B cell (primary cell): ENCODE data around the gene COG6. TPM values are rescaled to one million over a fixed set of nuclear protein-coding genes. Genes with fewer than 3 reads are reported as not detected.

Experiments used
- ATAC-seq: fragments of 200-7000 bp; cut with Tn5 transposase; one replicate; pipeline ENCODE4 v1.10.0; 2021; ENCODE audit warnings: low read depth, mild to moderate bottlenecking, moderate number of reproducible peaks, moderate library complexity
- CTCF ChIA-PET: fragments of 350-600 bp; sonication (Branson Sonifier 250); formaldehyde crosslinking; loops from one replicate; lab custom pipeline; 2021; ENCODE audit warnings: antibody characterized with exemption, inconsistent platforms; lab: Charles Lee
- POLR2A ChIA-PET: fragments of 350-600 bp; sonication (Branson Sonifier 250); formaldehyde crosslinking; loops from one replicate; lab custom pipeline; 2021; ENCODE audit warnings: antibody characterized with exemption; lab: Charles Lee
- DNase-seq: peaks from one replicate; pipeline ENCODE4 v3.0.0; 2013
- H2AFZ ChIP-seq: 2 replicates; pipeline ENCODE4 v1.6.1; 2012; ENCODE audit warnings: mild to moderate bottlenecking, low read depth, low read length; ENCODE audit not compliant: insufficient read depth, poor library complexity, severe bottlenecking
- H3K27ac ChIP-seq, 2 donors: 1 replicate in 1 of 2; 2 replicates in 1 of 2; pipeline ENCODE4 v1.5.1; 2012 to 2013; ENCODE audit warnings: low read length in 2 of 2, mild to moderate bottlenecking in 2 of 2, moderate library complexity in 1 of 2
- H3K27me3 ChIP-seq, 4 experiments: fragments of 200-600 bp in 1 of 4; sonication (generic) in 1 of 4; replicated peaks in 1 of 4; 1 replicate in 2 of 4; 2 replicates in 2 of 4; pipeline versions ENCODE4 v1.6.1 to v1.7.0; 2013 to 2016; ENCODE audit warnings: low read length in 3 of 4, mild to moderate bottlenecking in 2 of 4, mixed read lengths in 1 of 4, moderate library complexity in 1 of 4; ENCODE audit not compliant: insufficient read depth in 4 of 4, control insufficient read depth in 3 of 4; ENCODE audit errors: control extremely low read depth in 1 of 4
- H3K36me3 ChIP-seq, 2 experiments: replicated peaks in 1 of 2; 1 replicate in 1 of 2; 2 replicates in 1 of 2; pipeline versions ENCODE4 v1.6.1 to v1.7.1; 2013; ENCODE audit warnings: low read length in 1 of 2; ENCODE audit not compliant: insufficient read depth in 2 of 2, control insufficient read depth in 1 of 2; ENCODE audit errors: control extremely low read depth in 1 of 2, extremely low read depth in 1 of 2
- H3K4me1 ChIP-seq, 2 donors: fragments of 200-600 bp in 1 of 2; sonication (generic) in 1 of 2; 1 replicate in 1 of 2; 2 replicates in 1 of 2; pipeline versions ENCODE4 v1.5.1 to v1.6.1; 2013 to 2017; ENCODE audit warnings: low read length in 2 of 2; ENCODE audit not compliant: control insufficient read depth in 2 of 2, insufficient read depth in 2 of 2
- H3K4me2 ChIP-seq: replicated peaks from 2 replicates; pipeline ENCODE3; 2012; ENCODE audit warnings: mild to moderate bottlenecking, low read depth, low read length; ENCODE audit not compliant: poor library complexity, severe bottlenecking
- H3K4me3 ChIP-seq, 5 experiments: fragments of 200-600 bp in 1 of 5; sonication (generic) in 1 of 5; 1 replicate in 3 of 5; 2 replicates in 2 of 5; pipeline versions ENCODE4 v1.5.1 to v1.7.0; 2011 to 2016; ENCODE audit warnings: low read length in 4 of 5, mild to moderate bottlenecking in 4 of 5, low read depth in 2 of 5, control low read depth in 1 of 5, moderate library complexity in 1 of 5; ENCODE audit not compliant: insufficient read depth in 1 of 5; ENCODE audit errors: control extremely low read depth in 1 of 5, extremely low read depth in 1 of 5
- H3K79me2 ChIP-seq: fragments of 200-600 bp; sonication (generic); one replicate; pipeline ENCODE4 v1.6.0; 2016; ENCODE audit warnings: low read length; ENCODE audit not compliant: control insufficient read depth, insufficient read depth
- H3K9ac ChIP-seq: fragments of 200-600 bp; sonication (generic); 2 replicates; pipeline ENCODE4 v1.6.1; 2017; ENCODE audit warnings: mild to moderate bottlenecking, low read length, moderate library complexity
- H3K9me3 ChIP-seq, 3 donors: one replicate each; pipeline versions ENCODE4 v1.6.1 to v1.7.1; 2013; ENCODE audit warnings: low read length in 2 of 3; ENCODE audit not compliant: control insufficient read depth in 2 of 3, insufficient read depth in 1 of 3; ENCODE audit errors: control extremely low read depth in 1 of 3
- H4K20me1 ChIP-seq: 2 replicates; pipeline ENCODE4 v1.6.0; 2012; ENCODE audit warnings: mild to moderate bottlenecking, low read length; ENCODE audit not compliant: insufficient read depth, control insufficient read depth, poor library complexity, severe bottlenecking
- H3K27ac Mint-ChIP-seq: one replicate; pipeline ENCODE4 v1.8.0; 2021; ENCODE audit warnings: mixed read lengths
- H3K27me3 Mint-ChIP-seq: one replicate; pipeline ENCODE4 v1.8.0; 2021; ENCODE audit warnings: mixed read lengths
- H3K4me1 Mint-ChIP-seq: one replicate; pipeline ENCODE4 v1.8.0; 2021; ENCODE audit warnings: mixed read lengths
- H3K4me3 Mint-ChIP-seq: one replicate; pipeline ENCODE4 v1.8.0; 2021; ENCODE audit warnings: mixed read lengths
- H3K9me3 Mint-ChIP-seq: one replicate; pipeline ENCODE4 v1.8.0; 2022; ENCODE audit warnings: mixed read lengths; ENCODE audit not compliant: insufficient read depth
- CTCF ChIP-seq: fragments of 200-600 bp; IDR thresholded peaks from one replicate; pipeline ENCODE4 v1.8.0; 2022; ENCODE audit warnings: antibody characterized with exemption, mild to moderate bottlenecking
- EZH2 ChIP-seq: IDR thresholded peaks from 2 replicates; pipeline ENCODE4 v1.6.1; 2012; ENCODE audit warnings: borderline replicate concordance, low read depth, mild to moderate bottlenecking, moderate library complexity, low read length; ENCODE audit not compliant: insufficient read depth, poor library complexity, severe bottlenecking
- WGBS: methylation state at CpG from one replicate; pipeline ENCODE4 v1.1.5; 2013; ENCODE audit warnings: missing lambda C conversion rate; ENCODE audit not compliant: insufficient coverage; 5-methylcytosine and 5-hydroxymethylcytosine counted together
- intact Hi-C: fragments of 100-400 bp; cut with micrococcal nuclease; formaldehyde crosslinking; loops from one replicate; pipeline ENCODE4 v1.10.0; 2022
- polyA plus RNA-seq: library from polyadenylated mRNA; depleted of rRNA; stranded (reverse); fragments of >200 nt; gene quantifications from 2 replicates; pipeline ENCODE4 v1.2.3, GENCODE V29; 2012
- total RNA-seq, 2 donors: library from RNA; stranded (reverse); fragments of 120-200 nt in 1 of 2; gene quantifications; 1 replicate in 1 of 2; 2 replicates in 1 of 2; pipeline versions ENCODE4 v1.2.3 to v1.2.4, GENCODE V29; 2013 to 2022

Gene COG6
- total and polyA plus RNA-seq, 2 donors (not counting 1 experiment from before 2014, with no cell fraction given): 7.7 to 49.9 TPM

GRCh38 chr13:39712626-39713025 is 57.2 kb downstream of the COG6 start:
- H4K20me1 ChIP-seq: no peaks in the 10 kb centered on the region
- DNase-seq: no peak
- H3K9ac ChIP-seq: no peak overlapping the region
- TF ChIP-seq EZH2 (no peak), CTCF (no peak)
- H3K4me3 ChIP-seq: no peak overlapping the region
- Mint-ChIP-seq H3K27ac (no peak overlapping the region), H3K27me3 (no peaks in the 10 kb centered on the region), H3K4me1 (no peaks in the 10 kb centered on the region), H3K4me3 (no peak overlapping the region), H3K9me3 (peaks cover 2% of the 10 kb centered on the region)
- ATAC-seq: no peak
- H3K4me1 ChIP-seq: no peaks in the 10 kb centered on the region
- H3K4me2 ChIP-seq: no peak overlapping the region
- H2AFZ ChIP-seq: no peak overlapping the region
- H3K9me3 ChIP-seq: peaks cover 2 to 11% (median 3%) of the 10 kb centered on the region in 3 donors
- 100% methylated on average over 1 of the region's 3 CpGs for WGBS
- H3K27me3 ChIP-seq: no peaks in the 10 kb centered on the region
- ChIA-PET CTCF (no interaction called here), POLR2A (no interaction called here)
- intact Hi-C loops: no loop called here
- H3K36me3 ChIP-seq: peaks cover 0 to 2% of the 10 kb centered on the region in 2 experiments
- no peaks in the 10 kb centered on the region for H3K79me2 ChIP-seq
- no peak overlapping the region for H3K27ac ChIP-seq

- no peak for ATAC-seq
These were observed 73.7 kb downstream of the COG6 start for GRCh38 chr13:39729156-39729555.

More at GRCh38 chr13:39729156-39729555, 73.7 kb downstream of the COG6 start:
- no peaks in the 10 kb centered on the region for H3K79me2 ChIP-seq
- Mint-ChIP-seq H3K4me3 (no peak overlapping the region), H3K4me1 (no peaks in the 10 kb centered on the region), H3K27ac (no peak overlapping the region), H3K27me3 (no peaks in the 10 kb centered on the region), H3K9me3 (no peaks in the 10 kb centered on the region)
- ChIA-PET CTCF (no interaction called here), POLR2A (no interaction called here)
- H3K9ac ChIP-seq: no peak overlapping the region
- H3K4me3 ChIP-seq: no peak overlapping the region
- 90% methylated on average over 2 of the region's 3 CpGs for WGBS
- H3K4me2 ChIP-seq: no peak overlapping the region
- H3K27me3 ChIP-seq: no peaks in the 10 kb centered on the region
- H3K27ac ChIP-seq: no peak overlapping the region
- H3K9me3 ChIP-seq: no peaks in the 10 kb centered on the region
- TF ChIP-seq EZH2 (no peak), CTCF (no peak)
- peaks cover 6 to 25% of the 10 kb centered on the region in 2 experiments for H3K36me3 ChIP-seq
- intact Hi-C loops: no loop called here
- H2AFZ ChIP-seq: no peak overlapping the region
- no peak for DNase-seq
- H3K4me1 ChIP-seq: no peaks in the 10 kb centered on the region
- no peaks in the 10 kb centered on the region for H4K20me1 ChIP-seq
